ENCODE data around the gene EGFL7.
A peak's percentile ranks its signal among the peaks of the same experiment; 100 is the strongest.

The EGFL7 gene

DNA sequence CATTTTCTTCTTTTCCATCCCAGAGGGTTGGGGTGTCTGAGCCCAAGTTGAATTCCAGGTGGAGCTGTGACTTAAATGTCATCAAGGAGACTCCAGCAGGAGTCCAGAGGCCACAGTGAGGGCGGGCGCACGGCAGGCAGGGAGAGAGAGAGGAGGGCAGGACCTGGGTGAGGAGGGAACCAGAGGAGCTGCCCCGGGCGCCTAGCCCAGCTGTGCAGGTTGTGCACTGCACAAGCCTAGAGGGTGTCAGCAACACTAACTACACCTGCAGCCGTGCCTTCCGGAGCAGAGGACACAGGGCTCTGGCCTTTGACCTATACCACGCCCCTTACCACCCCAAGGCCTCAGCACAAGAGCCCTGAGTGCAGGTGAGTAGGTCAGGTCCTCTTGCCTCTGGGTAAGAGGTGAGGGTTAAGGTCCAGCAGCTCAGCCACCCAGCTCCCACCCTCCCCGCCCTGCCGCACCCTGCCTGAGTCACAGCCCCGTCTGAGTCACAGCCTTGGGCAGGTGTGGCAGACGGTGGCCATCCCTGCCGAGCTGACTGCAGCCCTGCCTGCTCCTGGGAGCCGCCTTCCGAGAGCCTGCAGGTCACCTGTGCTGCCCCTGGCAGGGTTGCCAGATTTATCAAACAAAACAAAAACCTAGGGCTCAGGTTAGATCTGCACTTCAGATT, 30.9 kb downstream of the EGFL7 start:
- no peak overlapping the region for H3K23ac ChIP-seq (ENCODE audit: low read depth, low read length, poor library complexity)
- no peak overlapping the region for H3K27ac ChIP-seq (replicated peaks; ENCODE audit: low read length)
- no peak overlapping the region for H3K14ac ChIP-seq (ENCODE audit: low read length)
- peak overlapping the region; percentile 93 for H3K4ac ChIP-seq (ENCODE audit: low read length)
- peak overlapping the region; percentile 70 for H3K9ac ChIP-seq (ENCODE audit: low read depth, low read length, poor library complexity)
- H2AK5ac ChIP-seq (ENCODE audit: low read depth, low read length): peak overlapping the region; percentile 97
- WGBS, 2 donors (ENCODE audit: extremely low coverage in 2 of 2, insufficient read length in 2 of 2, insufficient replicate concordance in 1 of 2): no CpG with 5 or more reads among the region's 15 CpGs
- H4K8ac ChIP-seq (ENCODE audit: low read depth, low read length): no peak overlapping the region
- H2BK12ac ChIP-seq (ENCODE audit: low read length): peak overlapping the region; percentile 58
- H2BK5ac ChIP-seq (ENCODE audit: low read length): peak overlapping the region; percentile 90
- H2AFZ ChIP-seq (ENCODE audit: low read length): no peak overlapping the region
- peak overlapping the region; percentile 24 for H3K18ac ChIP-seq (ENCODE audit: low read length)
- H3K36me3 ChIP-seq (replicated peaks in 1 of 2; ENCODE audit: control insufficient read depth in 2 of 2, insufficient read depth in 2 of 2, low read length in 2 of 2): no peaks in the 10 kb centered on the region
- no peak overlapping the region for H3K4me3 ChIP-seq (ENCODE audit: low read length in 2 of 2)
- no peak overlapping the region for H4K91ac ChIP-seq (ENCODE audit: low read depth, low read length, poor library complexity)
- no peaks in the 10 kb centered on the region for H3K9me3 ChIP-seq (replicated peaks in 1 of 2; ENCODE audit: control insufficient read depth in 2 of 2, insufficient read depth in 1 of 2, low read depth in 1 of 2, low read length in 2 of 2)
- peaks cover 15 to 22% of the 10 kb centered on the region in 2 donors for H3K4me1 ChIP-seq (ENCODE audit: control insufficient read depth in 2 of 2, insufficient read depth in 1 of 2, low read depth in 1 of 2, low read length in 2 of 2)
- no peak for DNase-seq (ENCODE audit: low spot score)
- no peak overlapping the region for H3K4me2 ChIP-seq (ENCODE audit: insufficient read depth, low read length, poor library complexity, severe bottlenecking)
- no peak overlapping the region for H2BK120ac ChIP-seq (ENCODE audit: low read depth, low read length)
- peaks cover 0 to 53% (median 6%) of the 10 kb centered on the region in 3 experiments for H3K27me3 ChIP-seq (ENCODE audit: control insufficient read depth in 3 of 3, insufficient read depth in 3 of 3, low read depth in 1 of 3, low read length in 3 of 3)
- peak overlapping the region; percentile 83 for H2BK15ac ChIP-seq (ENCODE audit: low read length)
- H3K79me1 ChIP-seq (ENCODE audit: low read depth, low read length): peaks cover 5% of the 10 kb centered on the region

DNA sequence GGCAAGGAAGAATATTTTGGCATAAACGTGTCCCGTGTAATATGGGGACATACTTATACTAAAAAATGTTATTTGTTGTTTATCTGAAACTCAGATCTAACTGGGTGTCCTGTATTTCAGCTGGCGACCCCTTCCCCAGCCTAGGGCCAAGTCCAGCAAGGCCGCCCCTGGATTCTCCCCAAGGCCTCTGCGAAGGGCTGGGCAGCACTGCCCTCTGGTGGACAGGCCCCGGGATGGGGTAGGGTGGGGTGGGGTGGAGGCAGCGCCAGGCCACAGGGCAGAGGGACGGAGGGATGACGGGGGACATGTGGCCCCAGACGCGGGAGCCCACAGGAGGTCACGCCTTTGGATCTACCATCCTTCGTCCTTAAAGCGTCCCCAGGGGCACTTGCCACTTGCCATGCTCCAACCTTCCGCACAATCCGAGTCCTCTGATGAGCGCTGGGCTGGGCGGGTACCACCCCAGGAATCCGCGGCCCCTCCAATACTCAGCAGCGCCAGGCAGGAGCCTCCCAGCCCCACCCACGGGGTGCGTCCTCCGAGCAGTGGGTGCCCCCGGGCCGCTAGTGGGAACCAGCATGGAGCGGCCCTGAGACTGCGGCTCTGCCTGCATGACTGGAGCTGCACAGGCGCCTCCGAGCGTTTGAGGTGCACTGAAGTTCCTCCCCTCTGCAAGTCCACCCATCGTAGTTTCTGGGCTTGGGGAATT, 31.6 kb downstream of the EGFL7 start:
- Histone ChIP-seq H4K8ac (ENCODE audit: low read depth, low read length) (no peak overlapping the region), H3K4ac (ENCODE audit: low read length) (no peak overlapping the region), H3K27ac (replicated peaks; ENCODE audit: low read length) (no peak overlapping the region), H3K23ac (ENCODE audit: low read depth, low read length, poor library complexity) (no peak overlapping the region), H3K4me2 (ENCODE audit: insufficient read depth, low read length, poor library complexity, severe bottlenecking) (peak overlapping the region; percentile 54), H3K36me3 (replicated peaks in 1 of 2; ENCODE audit: control insufficient read depth in 2 of 2, insufficient read depth in 2 of 2, low read length in 2 of 2) (no peaks in the 10 kb centered on the region), H3K79me1 (ENCODE audit: low read depth, low read length) (peaks cover 5% of the 10 kb centered on the region), H2AK5ac (ENCODE audit: low read depth, low read length) (peak overlapping the region; percentile 97), H3K4me1 (ENCODE audit: control insufficient read depth in 2 of 2, insufficient read depth in 1 of 2, low read depth in 1 of 2, low read length in 2 of 2) (peaks cover 15 to 22% of the 10 kb centered on the region in 2 donors), H2AFZ (ENCODE audit: low read length) (no peak overlapping the region), H3K27me3 (ENCODE audit: control insufficient read depth in 3 of 3, insufficient read depth in 3 of 3, low read depth in 1 of 3, low read length in 3 of 3) (peaks cover 0 to 47% (median under 1%) of the 10 kb centered on the region in 3 experiments), H4K91ac (ENCODE audit: low read depth, low read length, poor library complexity) (no peak overlapping the region), H2BK120ac (ENCODE audit: low read depth, low read length) (no peak overlapping the region), H3K18ac (ENCODE audit: low read length) (peak overlapping the region; percentile 90), H2BK15ac (ENCODE audit: low read length) (peak overlapping the region; percentile 54), H2BK5ac (ENCODE audit: low read length) (peak overlapping the region; percentile 75), H3K4me3 (ENCODE audit: low read length in 2 of 2) (no peak overlapping the region), H3K9ac (ENCODE audit: low read depth, low read length, poor library complexity) (no peak overlapping the region), H3K9me3 (replicated peaks in 1 of 2; ENCODE audit: control insufficient read depth in 2 of 2, insufficient read depth in 1 of 2, low read depth in 1 of 2, low read length in 2 of 2) (no peaks in the 10 kb centered on the region), H3K14ac (ENCODE audit: low read length) (peak overlapping the region; percentile 21), H2BK12ac (ENCODE audit: low read length) (no peak overlapping the region)
- no peak for DNase-seq (ENCODE audit: low spot score)
- WGBS, 2 donors (ENCODE audit: extremely low coverage in 2 of 2, insufficient read length in 2 of 2, insufficient replicate concordance in 1 of 2): no CpG with 5 or more reads among the region's 32 CpGs

DNA sequence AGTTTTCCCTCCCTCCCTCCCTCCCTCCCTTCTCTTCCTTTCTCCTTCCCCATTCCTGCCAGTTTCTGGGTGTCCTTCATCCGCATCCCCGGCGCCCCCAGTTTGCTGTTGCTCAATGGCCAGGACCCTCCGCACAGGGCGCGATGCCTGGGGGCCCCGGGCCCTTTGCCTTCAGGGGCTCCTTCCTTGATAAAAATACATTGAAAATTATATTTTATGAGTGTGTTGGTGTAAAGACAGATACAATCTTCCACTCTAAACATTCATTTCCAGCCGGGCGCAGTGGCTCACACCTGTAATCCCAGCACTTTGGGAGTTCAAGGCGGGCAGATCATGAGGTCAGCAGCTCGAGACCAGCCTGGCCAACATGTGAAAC, 32.1 kb downstream of the EGFL7 start:
- Histone ChIP-seq H2BK12ac (ENCODE audit: low read length) (no peak overlapping the region), H3K23ac (ENCODE audit: low read depth, low read length, poor library complexity) (no peak overlapping the region), H3K9ac (ENCODE audit: low read depth, low read length, poor library complexity) (no peak overlapping the region), H3K27ac (replicated peaks; ENCODE audit: low read length) (no peak overlapping the region), H2AFZ (ENCODE audit: low read length) (no peak overlapping the region), H3K4ac (ENCODE audit: low read length) (no peak overlapping the region), H2AK5ac (ENCODE audit: low read depth, low read length) (no peak overlapping the region), H3K4me3 (ENCODE audit: low read length in 2 of 2) (no peak overlapping the region), H3K9me3 (replicated peaks in 1 of 2; ENCODE audit: control insufficient read depth in 2 of 2, insufficient read depth in 1 of 2, low read depth in 1 of 2, low read length in 2 of 2) (no peaks in the 10 kb centered on the region), H3K4me2 (ENCODE audit: insufficient read depth, low read length, poor library complexity, severe bottlenecking) (no peak overlapping the region), H3K36me3 (replicated peaks in 1 of 2; ENCODE audit: control insufficient read depth in 2 of 2, insufficient read depth in 2 of 2, low read length in 2 of 2) (no peaks in the 10 kb centered on the region), H3K14ac (ENCODE audit: low read length) (no peak overlapping the region), H2BK15ac (ENCODE audit: low read length) (no peak overlapping the region), H3K27me3 (ENCODE audit: control insufficient read depth in 3 of 3, insufficient read depth in 3 of 3, low read depth in 1 of 3, low read length in 3 of 3) (peaks cover 0 to 45% (median 0%) of the 10 kb centered on the region in 3 experiments), H3K79me1 (ENCODE audit: low read depth, low read length) (peaks cover 5% of the 10 kb centered on the region), H2BK120ac (ENCODE audit: low read depth, low read length) (no peak overlapping the region), H3K4me1 (ENCODE audit: control insufficient read depth in 2 of 2, insufficient read depth in 1 of 2, low read depth in 1 of 2, low read length in 2 of 2) (peaks cover 15 to 22% of the 10 kb centered on the region in 2 donors), H3K18ac (ENCODE audit: low read length) (no peak overlapping the region), H4K8ac (ENCODE audit: low read depth, low read length) (no peak overlapping the region), H2BK5ac (ENCODE audit: low read length) (peak overlapping the region; percentile 75), H4K91ac (ENCODE audit: low read depth, low read length, poor library complexity) (no peak overlapping the region)
- WGBS, 2 donors (ENCODE audit: extremely low coverage in 2 of 2, insufficient read length in 2 of 2, insufficient replicate concordance in 1 of 2): no CpG with 5 or more reads among the region's 11 CpGs
- no peak for DNase-seq (ENCODE audit: low spot score)

DNA sequence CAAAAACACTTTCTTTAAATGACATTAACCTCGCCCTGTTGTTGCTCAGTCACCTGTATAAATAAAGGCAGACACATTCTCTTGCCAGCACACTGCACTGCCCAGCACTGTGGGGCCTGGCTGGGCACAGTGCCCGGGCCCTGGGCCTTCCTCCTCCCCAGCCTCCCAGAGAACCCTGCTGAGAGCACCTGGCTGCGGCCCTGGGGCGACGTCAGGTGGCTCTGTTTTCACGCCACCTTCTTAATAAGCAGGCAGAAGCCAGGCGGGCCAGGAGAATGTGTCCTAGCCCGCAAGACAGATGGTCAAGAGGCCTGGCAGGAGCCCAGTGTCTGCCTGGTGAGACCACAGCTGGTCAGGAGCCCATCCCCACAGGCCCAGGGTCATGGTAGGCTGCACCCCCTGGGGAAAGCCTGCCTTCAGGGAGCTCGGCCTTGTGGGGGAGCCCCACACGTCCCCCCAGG, 32.7 kb downstream of the EGFL7 start:
- no peak for DNase-seq (ENCODE audit: low spot score)
- H3K14ac ChIP-seq (ENCODE audit: low read length): peak overlapping the region; percentile 63
- H2AFZ ChIP-seq (ENCODE audit: low read length): no peak overlapping the region
- H3K4me1 ChIP-seq (ENCODE audit: control insufficient read depth in 2 of 2, insufficient read depth in 1 of 2, low read depth in 1 of 2, low read length in 2 of 2): peaks cover 15 to 22% of the 10 kb centered on the region in 2 donors
- peaks cover 0 to 39% (median 0%) of the 10 kb centered on the region in 3 experiments for H3K27me3 ChIP-seq (ENCODE audit: control insufficient read depth in 3 of 3, insufficient read depth in 3 of 3, low read depth in 1 of 3, low read length in 3 of 3)
- no peak overlapping the region for H3K9ac ChIP-seq (ENCODE audit: low read depth, low read length, poor library complexity)
- H3K18ac ChIP-seq (ENCODE audit: low read length): no peak overlapping the region
- H2BK120ac ChIP-seq (ENCODE audit: low read depth, low read length): no peak overlapping the region
- peak overlapping the region; percentile 46 for H2BK12ac ChIP-seq (ENCODE audit: low read length)
- H3K23ac ChIP-seq (ENCODE audit: low read depth, low read length, poor library complexity): peak overlapping the region; percentile 73
- H3K4ac ChIP-seq (ENCODE audit: low read length): no peak overlapping the region
- H2BK15ac ChIP-seq (ENCODE audit: low read length): peak overlapping the region; percentile 81
- WGBS, 2 donors (ENCODE audit: extremely low coverage in 2 of 2, insufficient read length in 2 of 2, insufficient replicate concordance in 1 of 2): no CpG with 5 or more reads among the region's 10 CpGs
- H4K8ac ChIP-seq (ENCODE audit: low read depth, low read length): no peak overlapping the region
- H3K27ac ChIP-seq (replicated peaks; ENCODE audit: low read length): no peak overlapping the region
- H3K9me3 ChIP-seq (replicated peaks in 1 of 2; ENCODE audit: control insufficient read depth in 2 of 2, insufficient read depth in 1 of 2, low read depth in 1 of 2, low read length in 2 of 2): no peaks in the 10 kb centered on the region
- H3K4me3 ChIP-seq (ENCODE audit: low read length in 2 of 2): no peak overlapping the region
- no peak overlapping the region for H4K91ac ChIP-seq (ENCODE audit: low read depth, low read length, poor library complexity)
- H2AK5ac ChIP-seq (ENCODE audit: low read depth, low read length): peak overlapping the region; percentile 56
- H3K36me3 ChIP-seq (replicated peaks in 1 of 2; ENCODE audit: control insufficient read depth in 2 of 2, insufficient read depth in 2 of 2, low read length in 2 of 2): no peaks in the 10 kb centered on the region
- no peak overlapping the region for H3K4me2 ChIP-seq (ENCODE audit: insufficient read depth, low read length, poor library complexity, severe bottlenecking)
- H3K79me1 ChIP-seq (ENCODE audit: low read depth, low read length): peaks cover 5% of the 10 kb centered on the region
- peak overlapping the region; percentile 82 for H2BK5ac ChIP-seq (ENCODE audit: low read length)

Data from neuronal stem cell (in vitro differentiated cells).